Iris pigment epithelial cell (primary cell): ENCODE results near the gene ELL3.
"Not testable (repeated sequence)": the region's sequence is repeated elsewhere in the genome, so short reads cannot be mapped to it uniquely, and the experiment has no call there.

ENCODE experiments used
- DNase-seq: peaks from one replicate; pipeline ENCODE4 v3.0.0-alpha.2; 2011; ENCODE audit warnings: low read depth

Gene ELL3, protein sequence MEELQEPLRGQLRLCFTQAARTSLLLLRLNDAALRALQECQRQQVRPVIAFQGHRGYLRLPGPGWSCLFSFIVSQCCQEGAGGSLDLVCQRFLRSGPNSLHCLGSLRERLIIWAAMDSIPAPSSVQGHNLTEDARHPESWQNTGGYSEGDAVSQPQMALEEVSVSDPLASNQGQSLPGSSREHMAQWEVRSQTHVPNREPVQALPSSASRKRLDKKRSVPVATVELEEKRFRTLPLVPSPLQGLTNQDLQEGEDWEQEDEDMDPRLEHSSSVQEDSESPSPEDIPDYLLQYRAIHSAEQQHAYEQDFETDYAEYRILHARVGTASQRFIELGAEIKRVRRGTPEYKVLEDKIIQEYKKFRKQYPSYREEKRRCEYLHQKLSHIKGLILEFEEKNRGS

DNA sequence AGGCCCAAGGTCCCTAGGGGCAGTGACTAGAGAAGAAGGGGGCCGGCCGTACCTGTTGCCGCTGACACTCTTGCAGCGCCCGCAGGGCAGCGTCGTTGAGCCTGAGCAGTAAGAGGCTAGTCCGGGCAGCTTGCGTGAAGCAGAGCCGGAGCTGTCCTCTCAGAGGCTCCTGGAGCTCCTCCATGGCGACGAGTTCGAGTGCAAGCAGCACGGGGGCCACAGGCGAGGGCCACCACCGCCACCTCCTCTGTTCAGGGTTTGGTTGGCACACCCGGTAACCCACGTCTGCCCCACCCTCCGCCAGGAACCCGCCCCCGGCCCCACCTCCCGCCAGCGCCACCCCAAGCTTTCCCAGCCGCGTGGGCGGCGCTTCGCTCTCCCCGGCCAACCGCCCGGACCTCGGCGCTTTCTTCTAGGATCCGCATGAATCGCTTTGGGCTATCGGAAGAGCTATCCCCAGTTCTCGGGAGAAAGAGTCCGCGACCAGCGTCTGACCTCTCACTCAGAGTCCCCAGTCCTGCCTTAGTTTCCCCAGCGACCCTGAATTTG is at the start of gene ELL3:
Gene ELL3, minus strand, starts transcription at position 249 of the 549 bp plus-strand sequence. Its CDS starts 65 bp downstream, at position 184.
- peak; percentile 63 for DNase-seq

DNA sequence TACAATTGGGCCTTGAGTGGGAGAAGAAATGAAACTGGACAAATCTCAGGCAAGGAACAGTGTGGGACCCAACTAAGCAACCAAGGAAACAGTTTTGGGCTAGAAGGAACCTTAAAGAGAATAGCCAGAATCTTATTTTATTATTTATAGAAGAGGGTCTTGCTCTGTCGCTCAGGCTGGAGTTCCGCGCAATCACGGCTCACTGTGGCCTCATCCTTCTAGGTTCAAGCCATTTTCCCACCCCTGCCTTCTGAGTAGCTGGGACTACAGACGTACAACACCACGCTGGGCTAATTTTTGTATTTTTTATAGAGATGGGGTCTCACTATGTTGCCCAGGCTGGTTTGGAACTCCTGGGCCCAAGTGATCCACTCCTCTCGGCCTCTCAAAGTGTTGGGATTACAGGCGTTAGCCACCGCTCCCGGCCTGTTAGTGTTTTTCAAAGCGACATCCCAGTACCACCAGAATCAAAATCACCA is 49.3 kb upstream of the ELL3 start:
- no peak for DNase-seq

DNA sequence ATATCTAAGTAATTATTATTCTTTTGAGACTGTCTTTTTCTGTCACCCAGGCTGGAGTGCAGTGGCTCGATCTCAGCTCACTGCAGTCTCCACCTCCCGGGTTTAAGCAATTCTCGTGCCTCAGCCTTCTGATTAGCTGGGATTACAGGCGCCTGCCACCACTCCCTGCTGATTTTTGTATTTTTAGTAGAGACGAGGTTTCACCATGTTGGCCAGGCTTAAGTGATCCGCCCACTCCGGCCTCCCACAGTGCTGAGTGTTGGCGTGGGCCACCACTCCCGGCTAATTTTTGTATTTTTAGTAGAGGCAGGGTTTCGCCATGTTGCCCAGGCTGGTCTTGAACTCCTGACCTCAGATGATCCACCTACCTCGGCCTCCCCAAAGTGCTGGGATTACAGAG is 48.5 kb upstream of the ELL3 start:
- DNase-seq, result not testable (repeated sequence)

DNA sequence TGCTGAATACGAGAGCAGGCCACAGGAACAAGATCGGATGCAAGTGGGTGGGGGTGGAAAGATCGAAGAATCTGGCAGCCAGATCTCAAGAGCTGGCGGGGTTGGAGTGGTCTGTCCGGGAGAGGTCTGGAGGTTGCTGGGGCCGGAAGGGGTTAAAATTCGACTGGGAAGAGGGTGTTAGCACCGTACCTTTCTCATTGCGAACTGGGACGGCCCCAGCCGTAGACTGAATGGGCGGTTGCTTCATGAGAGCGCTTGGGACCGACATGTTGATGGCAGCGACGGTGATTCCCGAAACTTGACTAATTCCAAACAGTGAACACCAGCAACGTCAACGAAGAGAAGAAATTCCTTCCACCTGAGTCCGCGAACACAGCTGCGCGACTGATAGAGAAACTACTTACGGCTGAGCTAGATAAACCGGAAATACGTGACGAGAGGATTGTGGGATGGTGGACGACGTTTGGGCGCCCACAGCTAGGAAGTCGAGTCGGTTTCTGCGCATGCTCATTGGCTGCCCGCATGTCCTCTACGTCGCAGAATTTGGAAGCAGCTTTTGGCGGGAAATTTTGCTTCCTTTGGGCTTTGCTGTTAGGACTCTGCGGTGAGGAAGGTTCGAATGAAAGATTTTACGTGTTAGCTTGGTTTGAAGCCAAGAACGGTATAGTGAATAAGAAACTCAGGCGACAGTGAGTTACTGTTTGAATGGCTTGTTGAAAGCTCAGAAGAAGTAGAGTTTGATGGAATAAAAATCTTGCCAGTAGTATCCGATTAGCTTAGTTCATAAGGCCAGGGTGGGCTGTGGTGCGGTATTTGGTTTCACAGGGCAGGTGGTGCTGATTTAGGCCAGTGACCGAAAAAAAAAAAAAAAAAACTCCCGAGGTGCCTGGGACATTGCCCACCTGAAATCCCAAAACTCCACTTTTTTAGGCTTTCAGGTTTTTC is 47.8 kb upstream of the ELL3 start, which contains the start of gene MFAP1:
Gene MFAP1, minus strand, starts transcription at position 389 of the 945 bp plus-strand sequence. Its CDS starts 121 bp downstream, at position 268.
- DNase-seq, result peak; percentile 98

DNA sequence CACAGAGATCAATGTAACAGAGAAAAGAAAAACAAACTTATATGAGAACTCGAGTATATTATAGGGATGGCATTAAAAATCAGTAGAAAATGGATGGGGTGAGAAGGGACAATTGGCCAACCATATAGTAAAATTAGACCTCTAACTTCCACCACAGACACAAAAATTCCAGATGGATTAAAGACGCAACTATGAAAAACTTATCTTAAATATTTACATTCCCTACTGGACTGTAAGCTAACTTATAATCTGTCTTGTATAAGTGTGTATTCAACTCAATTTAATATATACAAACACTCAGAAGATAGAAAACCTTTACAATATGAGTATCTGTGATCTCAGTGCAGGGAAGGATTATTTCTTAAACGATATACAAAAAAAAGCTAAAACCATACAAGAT is 44.7 kb upstream of the ELL3 start:
- no peak for DNase-seq

DNA sequence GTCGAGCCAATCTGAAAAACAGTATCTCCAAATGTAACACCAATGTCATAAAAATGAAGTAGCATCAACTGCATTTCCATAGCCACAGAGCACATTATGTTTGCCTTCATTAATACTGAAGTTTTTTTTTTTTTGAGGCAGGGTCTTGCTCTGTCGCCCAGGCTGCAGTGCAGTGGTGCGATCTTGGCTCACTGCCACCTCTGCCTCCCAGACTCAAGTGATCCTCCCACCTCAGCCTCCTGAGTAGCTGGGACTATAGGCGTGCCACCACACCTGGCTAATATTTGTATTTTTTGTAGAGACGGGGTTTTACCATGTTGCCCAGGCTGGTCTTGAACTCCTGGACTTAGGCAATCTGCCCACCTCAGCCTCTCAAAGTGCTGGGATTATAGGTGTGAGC is 38.3 kb upstream of the ELL3 start:
- DNase-seq, result not testable (repeated sequence)

DNA sequence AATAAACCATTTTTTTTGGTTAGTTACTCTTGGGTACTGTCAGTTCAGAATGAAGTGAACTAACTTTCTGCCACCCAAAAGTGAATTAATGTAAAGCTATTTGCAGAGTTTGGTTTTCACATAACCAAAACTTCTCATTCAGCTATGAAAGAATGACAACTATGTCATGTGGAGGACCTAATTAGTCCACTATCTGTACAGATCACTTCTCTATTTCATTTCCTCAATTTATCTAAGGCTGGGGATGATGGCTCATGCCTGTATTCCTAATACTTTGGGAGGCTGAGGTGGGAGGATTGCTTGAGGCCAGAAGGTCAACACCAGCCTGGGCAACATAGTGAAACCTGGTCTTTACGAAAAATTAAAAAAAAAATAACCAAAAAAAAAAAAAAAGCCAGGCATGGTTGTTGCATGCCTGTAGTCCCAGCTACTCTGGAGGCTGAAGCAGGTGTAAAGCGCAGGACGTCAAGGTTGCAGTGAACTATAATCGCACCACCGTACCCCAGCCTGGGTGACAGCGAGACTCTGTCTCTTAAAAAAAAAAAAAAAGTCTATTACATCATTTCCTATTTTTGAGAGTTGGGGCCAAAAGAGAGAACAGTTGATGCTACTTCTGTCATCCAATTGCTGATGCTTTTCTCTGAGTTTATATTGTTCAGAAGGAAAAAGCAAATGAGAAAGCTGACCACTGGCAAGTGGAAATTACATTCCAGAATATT is 32.4 kb upstream of the ELL3 start:
- DNase-seq, result no peak

DNA sequence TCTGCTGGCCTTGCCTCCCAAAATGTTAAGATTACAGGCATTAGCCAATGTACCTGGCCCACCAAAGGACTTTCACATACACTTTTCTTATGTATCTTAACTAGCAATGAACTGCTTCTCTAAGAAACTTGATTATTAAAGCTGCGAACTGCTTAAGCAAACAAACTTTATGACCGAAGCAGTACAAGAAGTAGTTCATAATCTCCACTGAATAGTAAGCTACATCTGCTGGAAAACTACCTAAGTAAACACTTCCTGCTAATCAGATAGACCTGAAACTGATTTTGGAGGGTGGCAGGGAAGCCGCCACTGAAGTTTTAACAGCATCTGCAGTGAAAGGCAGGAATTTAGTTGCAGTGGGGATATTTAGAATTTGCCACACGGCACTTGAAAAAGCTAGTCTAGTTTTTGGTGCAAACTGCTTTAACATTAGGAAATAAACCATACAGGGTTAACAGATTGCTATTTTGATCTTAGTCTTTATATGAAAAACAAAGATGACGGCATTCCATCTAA is 31.7 kb upstream of the ELL3 start:
- DNase-seq, result no peak

DNA sequence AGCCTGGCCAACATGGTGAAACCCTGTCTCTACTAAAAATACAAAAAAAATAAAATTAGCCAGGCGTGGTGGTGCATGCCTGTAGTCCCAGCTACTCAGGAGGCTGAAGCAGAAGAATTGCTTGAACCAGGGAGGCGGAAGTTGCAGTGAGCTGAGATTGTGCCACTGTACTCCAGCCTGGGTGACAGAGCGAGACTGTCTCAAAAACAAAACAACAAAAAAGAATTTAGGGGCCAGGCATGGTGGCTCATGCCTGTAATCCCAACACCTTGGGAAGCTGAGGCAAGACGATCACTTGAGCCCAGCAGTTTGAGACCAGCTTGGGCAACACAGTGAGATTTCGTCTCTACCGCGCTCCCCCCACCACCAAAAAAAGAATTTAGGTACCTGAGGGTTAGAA is 25.9 kb upstream of the ELL3 start:
- not testable (repeated sequence) for DNase-seq

DNA sequence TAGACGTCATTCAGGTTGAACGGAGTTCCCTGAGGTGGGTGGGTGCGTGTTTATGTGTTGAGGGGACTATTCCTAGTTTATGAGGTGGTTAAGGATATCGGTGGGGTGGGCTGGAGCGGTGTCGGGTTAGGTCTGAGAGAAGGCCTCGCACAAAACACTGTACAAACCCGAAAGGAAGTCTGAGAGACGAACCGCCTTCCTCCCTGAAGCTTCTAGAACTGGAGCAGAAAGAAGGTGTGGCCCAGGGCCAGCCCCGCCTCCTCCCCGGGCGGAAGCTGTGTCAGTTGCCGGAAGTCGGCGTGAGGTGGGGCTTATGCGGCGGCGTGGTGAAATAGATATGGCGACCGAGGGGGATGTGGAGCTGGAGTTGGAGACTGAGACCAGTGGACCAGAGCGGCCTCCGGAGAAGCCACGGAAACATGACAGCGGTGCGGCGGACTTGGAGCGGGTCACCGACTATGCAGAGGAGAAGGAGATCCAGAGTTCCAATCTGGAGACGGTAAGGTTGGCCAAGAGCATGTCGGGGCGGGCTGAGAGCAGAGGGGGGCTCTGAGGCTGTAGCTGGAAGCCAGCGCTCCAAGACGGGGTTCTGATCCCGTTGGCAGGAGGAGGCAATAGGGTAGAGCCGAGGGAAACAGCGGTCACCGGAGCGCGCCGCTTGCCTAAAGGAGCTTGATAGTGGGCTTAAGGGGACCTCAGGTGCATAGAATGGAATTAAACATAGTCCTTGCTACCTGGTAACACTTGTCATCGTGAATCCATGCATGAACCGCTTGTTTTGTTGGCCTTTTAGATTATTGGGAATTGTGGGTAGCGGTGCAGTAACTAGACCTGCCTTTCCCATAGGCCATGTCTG is 23.7 kb upstream of the ELL3 start, which contains the start of gene HYPK:
Gene HYPK, plus strand, starts transcription at position 314 of the 856 bp plus-strand sequence. Its CDS starts 24 bp downstream, at position 338.
- peak; percentile 92 for DNase-seq

DNA sequence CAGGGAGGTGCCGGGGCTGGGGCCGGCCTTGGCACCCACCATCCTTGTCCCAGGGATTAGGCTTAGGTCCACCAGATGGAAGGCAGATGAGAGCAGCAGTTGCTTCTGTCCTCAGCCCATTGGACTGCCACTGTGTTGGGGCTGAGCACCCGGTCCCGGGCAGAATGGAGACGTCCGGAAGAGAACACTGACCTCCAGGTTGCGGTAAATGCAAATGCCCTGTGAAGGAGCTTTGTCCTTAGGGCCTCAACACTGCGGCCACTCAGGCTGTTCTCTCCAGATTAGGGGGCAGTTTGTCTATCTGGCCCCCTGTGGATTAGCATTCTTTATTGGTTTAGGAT is 23.1 kb upstream of the ELL3 start, which contains the start of gene SERINC4:
Gene SERINC4, minus strand, starts transcription at position 276 of the 341 bp plus-strand sequence. Its CDS starts 234 bp downstream, at position 42.
- no peak for DNase-seq

DNA sequence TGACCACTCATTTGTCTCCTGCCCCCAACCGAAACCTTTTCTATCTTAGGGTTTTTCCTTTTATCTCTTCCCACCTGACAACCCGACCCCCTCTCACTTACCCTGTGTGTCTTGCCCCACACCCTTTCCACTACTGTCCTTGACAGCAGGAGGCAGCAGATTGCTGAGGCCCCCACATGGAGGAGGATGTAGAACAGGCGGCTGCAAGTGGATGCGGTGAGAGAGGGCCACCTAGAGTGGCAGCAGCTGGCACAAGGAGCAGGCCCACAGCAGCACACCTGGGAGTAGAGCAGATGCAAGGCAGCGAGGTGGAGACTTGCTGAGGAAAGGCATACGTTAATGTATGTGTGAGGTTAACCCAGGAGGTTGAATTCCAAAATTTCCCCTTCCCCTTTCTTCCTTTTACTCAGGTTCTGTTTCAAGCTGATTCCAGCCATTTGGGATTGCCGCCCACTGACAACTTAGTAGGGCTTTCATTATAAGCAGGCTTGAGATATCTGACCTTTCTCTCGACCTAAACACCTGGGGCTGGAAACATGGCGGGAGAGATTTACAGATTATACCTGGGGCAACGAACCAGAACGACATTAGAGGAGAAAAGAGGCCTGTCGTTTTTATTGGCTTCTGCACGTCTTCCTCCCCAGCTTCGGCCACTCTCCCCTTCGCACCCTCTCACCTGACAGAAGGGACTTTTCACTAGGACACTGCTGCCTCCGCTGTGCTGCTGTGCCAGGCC is 22.6 kb upstream of the ELL3 start:
- no peak for DNase-seq

DNA sequence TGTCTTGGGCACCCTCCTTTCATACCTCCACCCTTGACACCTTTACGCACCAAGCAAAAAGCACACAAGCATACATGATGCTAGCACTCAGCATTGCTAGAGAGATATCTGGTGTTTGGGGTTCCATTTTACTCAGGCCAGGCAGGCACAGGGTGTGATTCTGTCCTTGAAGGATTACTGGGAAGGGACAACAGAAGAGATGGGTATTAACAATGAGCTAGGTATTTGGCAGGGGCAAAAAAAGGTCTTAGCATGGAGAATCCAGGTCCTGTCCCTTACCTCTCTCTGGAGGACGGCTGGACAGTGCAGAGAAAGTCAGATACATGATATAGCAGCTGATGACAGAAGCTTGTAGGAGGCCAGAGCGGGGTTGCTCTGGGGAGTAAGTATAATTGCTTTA is 19.8 kb upstream of the ELL3 start:
- no peak for DNase-seq

DNA sequence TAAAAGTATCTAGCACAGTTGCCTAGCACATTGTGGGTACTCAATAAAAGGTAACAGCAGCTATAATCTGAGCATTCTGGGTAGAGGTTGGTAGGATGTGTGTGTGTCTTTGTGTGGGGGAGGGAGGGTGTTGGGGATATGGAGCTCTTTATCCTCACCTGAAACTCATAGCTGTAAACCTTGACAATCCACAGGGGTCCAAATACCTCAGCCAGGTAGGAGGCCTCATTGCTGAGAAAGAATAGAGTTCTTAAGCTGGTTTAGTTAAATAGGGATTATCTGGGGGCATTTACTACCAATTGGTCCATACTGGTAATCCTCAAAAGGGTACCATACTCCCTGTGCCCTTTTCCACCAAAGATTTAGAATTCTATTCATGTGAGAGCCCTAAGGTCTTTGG is 19.2 kb upstream of the ELL3 start:
- DNase-seq, result no peak

DNA sequence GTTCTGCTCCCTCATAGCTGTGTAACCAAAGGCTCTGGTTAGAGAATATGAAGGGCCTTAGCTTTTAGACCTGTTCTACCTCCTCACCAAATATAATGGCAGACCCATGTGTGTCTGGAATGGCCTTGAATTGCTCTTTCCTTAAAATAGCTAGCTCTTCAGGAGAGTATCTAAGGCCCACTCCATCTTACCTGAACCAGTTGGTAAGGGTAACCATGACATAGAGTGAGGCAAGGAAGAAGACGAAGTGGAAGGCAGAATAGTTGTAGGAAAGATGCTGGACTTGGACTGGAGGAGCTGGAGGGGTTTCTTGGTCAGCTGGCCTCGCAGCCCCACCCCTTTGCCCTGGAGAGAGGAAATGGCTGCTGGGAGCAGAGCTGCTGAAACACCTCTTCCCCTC is 18.4 kb upstream of the ELL3 start:
- DNase-seq, result no peak

DNA sequence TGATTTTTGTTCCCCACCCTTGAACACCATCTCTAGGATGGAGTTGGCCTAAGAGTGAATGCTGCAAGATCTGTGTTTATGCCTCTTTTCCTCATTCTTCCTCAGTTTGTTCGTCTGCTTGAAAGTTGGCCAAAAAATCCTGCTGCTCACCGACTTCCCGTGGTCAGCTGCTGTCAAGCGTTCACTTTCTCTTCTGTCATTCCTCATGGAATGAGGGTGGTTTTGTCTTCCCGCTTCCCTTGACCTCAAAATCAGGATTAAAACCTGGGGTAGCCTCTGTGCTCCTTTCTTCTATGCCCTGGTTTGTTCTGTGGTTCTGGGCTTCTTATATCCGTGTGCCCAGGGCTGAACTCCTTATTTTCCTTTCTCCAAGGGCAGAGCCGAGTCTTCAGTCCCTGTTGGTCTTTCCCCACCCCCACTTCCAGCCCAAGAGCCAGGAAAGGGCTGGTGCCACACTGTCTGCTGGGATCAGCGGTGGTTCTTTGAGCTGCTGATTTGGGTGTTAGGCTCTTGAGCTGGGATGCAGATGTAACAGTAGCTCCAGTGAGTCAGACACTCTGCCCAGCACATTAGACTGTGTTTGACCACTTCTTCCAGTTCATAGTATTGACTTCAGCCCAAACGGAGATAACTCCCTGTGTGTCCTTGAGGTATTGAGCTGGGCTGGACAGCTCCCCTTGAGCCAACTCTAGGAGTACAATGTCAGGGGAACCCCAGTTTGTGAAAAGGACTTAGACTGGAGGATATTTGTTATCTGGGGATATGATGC is 17.7 kb upstream of the ELL3 start:
- peak; percentile 83 for DNase-seq

DNA sequence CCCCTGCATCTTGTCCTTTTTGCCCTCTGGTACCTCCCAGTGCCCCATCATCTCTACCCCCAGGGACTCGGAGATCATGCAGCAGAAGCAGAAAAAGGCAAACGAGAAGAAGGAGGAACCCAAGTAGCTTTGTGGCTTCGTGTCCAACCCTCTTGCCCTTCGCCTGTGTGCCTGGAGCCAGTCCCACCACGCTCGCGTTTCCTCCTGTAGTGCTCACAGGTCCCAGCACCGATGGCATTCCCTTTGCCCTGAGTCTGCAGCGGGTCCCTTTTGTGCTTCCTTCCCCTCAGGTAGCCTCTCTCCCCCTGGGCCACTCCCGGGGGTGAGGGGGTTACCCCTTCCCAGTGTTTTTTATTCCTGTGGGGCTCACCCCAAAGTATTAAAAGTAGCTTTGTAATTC is 16.9 kb upstream of the ELL3 start:
- DNase-seq, result no peak

DNA sequence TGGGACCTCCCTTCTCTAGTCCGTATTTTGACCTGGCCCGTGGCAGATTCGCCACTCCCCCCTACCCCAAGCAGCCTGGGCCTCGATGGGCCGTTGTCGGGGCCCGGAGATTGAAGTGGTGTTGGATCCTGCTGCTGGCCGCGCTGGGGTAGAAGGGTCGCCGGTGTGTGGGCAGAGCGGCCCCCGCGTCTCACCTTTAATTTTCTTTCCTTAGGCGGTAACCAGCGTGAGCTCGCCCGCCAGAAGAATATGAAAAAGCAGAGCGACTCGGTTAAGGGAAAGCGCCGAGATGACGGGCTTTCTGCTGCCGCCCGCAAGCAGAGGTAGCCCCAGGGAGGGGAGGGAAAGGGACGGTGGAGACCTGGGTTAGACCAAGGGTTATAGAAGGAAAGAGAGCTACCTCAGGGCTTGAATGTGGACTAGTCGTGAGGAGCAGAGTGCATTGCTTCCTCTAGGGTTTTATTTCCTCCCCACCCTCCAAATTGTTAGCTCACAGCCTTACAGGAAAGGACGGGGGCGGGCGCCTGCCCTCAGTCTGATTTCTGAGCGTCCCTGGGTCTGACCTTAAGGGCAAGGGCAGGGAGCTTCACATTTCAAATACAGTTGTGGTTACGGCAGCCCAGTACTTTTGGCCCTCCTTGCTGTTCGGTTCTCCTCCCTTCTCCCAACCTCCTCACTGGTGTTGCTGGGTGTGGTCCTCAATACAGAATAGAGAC is 16.2 kb upstream of the ELL3 start:
- DNase-seq, result peak; percentile 38
